ENCODE data around the gene HNRNPA1L2. TPM values are rescaled to one million over a fixed set of nuclear protein-coding genes. Genes with fewer than 3 reads are reported as not detected.

Gene HNRNPA1L2
- total and polyA plus RNA-seq, 9 of the 15 experiments (the other 6 are each of a cell fraction or from before 2014, with no cell fraction given): 3.7 to 10.8 (median 6.8) TPM

DNA sequence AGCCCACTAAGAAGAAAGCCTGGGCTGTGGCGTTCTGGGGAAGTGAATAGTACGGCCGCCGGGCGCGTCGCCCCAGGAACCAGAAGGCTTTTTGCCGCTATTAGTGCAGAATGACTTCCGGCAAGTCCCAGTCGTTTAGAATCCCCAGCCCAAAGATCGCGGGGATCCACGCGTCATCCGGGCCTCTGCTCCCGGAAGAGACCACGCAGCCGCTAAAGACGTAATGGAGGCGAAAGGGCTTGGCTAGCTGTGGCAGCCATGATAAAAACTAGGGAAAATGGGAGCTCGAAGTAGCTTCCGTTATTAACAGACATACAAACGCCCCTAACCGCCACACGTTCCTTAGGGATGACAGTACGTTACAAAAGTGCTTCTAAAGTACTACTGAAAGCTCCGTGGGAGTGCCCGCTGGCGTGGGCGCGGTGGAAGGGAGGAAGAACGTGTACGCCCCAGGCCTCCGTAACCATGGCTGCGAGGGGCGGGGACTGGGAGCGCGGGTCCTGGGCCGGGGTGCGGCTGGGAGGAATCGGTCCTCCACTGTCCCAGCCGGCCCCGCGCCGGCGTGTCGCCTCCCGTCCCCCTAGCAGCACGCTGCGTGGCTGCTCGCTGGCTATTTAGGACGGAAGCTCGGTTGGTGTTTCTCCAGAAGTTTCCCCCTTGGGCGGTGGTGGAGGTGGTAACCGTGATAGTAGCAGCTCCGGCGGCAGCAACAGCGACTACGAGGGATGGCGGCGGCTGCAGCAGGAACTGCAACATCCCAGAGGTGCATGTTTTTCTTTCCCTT is 10.2 kb downstream of the HNRNPA1L2 start, which contains the start of gene SUGT1 (continued):
- TF ChIP-seq, protein P1, sequence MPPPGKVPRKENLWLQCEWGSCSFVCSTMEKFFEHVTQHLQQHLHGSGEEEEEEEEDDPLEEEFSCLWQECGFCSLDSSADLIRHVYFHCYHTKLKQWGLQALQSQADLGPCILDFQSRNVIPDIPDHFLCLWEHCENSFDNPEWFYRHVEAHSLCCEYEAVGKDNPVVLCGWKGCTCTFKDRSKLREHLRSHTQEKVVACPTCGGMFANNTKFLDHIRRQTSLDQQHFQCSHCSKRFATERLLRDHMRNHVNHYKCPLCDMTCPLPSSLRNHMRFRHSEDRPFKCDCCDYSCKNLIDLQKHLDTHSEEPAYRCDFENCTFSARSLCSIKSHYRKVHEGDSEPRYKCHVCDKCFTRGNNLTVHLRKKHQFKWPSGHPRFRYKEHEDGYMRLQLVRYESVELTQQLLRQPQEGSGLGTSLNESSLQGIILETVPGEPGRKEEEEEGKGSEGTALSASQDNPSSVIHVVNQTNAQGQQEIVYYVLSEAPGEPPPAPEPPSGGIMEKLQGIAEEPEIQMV (tag; conservative IDR thresholded peaks at IDR 0.05; ENCODE audit: low read depth): no peak
- TF ChIP-seq RBBP5 (IDR thresholded peaks at IDR 0.05; ENCODE audit: borderline replicate concordance, insufficient read depth, low read length, poor library complexity, severe bottlenecking) (peak; percentile 70), XRCC3 (IDR thresholded peaks at IDR 0.05) (no peak), ASH1L (IDR thresholded peaks at IDR 0.05; ENCODE audit: borderline replicate concordance, low read depth, partially characterized antibody) (no peak), POLR2AphosphoS2 (IDR thresholded peaks at IDR 0.05; ENCODE audit: low read length) (0 out of 2 replicates have a peak, but pooled peaks have one; percentile 52), U2AF1 (optimal IDR thresholded peaks at IDR 0.05; ENCODE audit: low read depth, low read length) (no peak), SRF (CRISPR knock-in tag; IDR thresholded peaks at IDR 0.05) (0 out of 4 replicates have a peak, but pooled peaks of 1 of the 2 experiments have one; percentile 62), CHD1 (IDR thresholded peaks at IDR 0.05; ENCODE audit: low read length) (no peak), TRIM24 (IDR thresholded peaks at IDR 0.05) (peak in 1 of 2 experiments; percentile 83; a peak in 2 of 4 replicates), FOXA3 (CRISPR knock-in tag; conservative IDR thresholded peaks at IDR 0.05 in 1 of 2, IDR thresholded peaks at IDR 0.05 in 1 of 2) (no peak; a peak in 1 of 4 replicates), ZNF174 (CRISPR knock-in tag; IDR thresholded peaks at IDR 0.05) (no peak), STAG1 (CRISPR knock-in tag; IDR thresholded peaks at IDR 0.05; ENCODE audit: borderline replicate concordance) (no peak), TCF3 (CRISPR knock-in tag; IDR thresholded peaks at IDR 0.05) (no peak), SREBF1 (IDR thresholded peaks at IDR 0.05; ENCODE audit: borderline replicate concordance, low read depth, low read length) (0 out of 2 replicates have a peak, but pooled peaks have one; percentile 34)
- TF ChIP-seq, protein P2, sequence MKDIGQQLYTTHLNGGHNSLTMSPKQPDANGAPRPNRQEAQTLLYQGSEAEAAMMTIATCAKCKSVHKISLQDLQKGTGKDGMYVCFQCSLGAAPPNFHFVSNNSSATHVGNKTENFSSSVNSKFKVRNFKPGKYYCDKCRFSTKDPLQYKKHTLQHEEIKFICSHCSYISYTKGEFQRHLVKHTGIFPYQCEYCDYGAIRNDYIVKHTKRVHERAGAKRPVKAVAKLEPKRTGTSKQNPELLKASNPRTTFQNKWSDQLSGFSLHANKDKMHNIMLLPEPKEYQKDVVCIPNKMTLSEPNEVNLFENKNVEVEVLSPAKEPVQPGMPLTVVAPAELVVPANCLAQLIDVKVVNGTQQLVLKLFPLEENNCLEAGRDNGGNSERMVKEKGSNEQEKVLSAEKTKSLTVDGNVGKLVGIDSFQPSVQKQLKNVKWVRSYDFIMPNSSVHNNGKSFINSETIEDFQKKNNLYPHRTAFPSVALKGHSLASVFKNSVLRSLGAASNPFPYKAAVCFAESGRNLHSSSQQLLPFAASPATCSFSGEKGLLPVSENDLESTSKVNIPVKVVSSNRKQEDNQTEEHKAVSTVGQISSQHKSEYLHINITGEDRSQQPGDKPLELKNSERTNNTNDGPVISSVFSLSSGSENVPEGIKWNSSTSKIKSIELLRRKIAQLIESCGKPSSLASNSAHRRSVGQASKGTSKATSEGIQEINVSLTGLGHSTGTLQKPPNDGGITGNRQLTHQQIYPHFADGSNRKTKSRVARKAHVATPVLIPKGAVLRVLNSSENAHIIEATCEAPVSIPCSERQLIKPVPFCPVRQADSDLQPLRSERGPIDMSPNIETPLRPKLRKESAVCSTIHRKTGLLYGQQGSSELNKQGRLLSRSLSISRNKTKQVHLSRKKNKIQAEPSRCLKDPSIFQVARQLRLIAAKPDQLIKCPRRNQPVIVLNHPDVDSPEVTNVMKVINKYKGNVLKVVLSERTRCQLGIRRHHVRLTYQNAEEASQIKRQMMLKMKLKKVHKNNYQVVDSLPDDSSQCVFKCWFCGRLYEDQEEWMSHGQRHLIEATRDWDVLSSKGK (CRISPR knock-in tag; IDR thresholded peaks at IDR 0.05): no peak
- TF ChIP-seq, protein P3, sequence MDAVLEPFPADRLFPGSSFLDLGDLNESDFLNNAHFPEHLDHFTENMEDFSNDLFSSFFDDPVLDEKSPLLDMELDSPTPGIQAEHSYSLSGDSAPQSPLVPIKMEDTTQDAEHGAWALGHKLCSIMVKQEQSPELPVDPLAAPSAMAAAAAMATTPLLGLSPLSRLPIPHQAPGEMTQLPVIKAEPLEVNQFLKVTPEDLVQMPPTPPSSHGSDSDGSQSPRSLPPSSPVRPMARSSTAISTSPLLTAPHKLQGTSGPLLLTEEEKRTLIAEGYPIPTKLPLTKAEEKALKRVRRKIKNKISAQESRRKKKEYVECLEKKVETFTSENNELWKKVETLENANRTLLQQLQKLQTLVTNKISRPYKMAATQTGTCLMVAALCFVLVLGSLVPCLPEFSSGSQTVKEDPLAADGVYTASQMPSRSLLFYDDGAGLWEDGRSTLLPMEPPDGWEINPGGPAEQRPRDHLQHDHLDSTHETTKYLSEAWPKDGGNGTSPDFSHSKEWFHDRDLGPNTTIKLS (IDR thresholded peaks at IDR 0.05; ENCODE audit: borderline replicate concordance, low read depth): peak; percentile 82; the same call in 1 of the 2 replicates
- TF ChIP-seq, protein P4, sequence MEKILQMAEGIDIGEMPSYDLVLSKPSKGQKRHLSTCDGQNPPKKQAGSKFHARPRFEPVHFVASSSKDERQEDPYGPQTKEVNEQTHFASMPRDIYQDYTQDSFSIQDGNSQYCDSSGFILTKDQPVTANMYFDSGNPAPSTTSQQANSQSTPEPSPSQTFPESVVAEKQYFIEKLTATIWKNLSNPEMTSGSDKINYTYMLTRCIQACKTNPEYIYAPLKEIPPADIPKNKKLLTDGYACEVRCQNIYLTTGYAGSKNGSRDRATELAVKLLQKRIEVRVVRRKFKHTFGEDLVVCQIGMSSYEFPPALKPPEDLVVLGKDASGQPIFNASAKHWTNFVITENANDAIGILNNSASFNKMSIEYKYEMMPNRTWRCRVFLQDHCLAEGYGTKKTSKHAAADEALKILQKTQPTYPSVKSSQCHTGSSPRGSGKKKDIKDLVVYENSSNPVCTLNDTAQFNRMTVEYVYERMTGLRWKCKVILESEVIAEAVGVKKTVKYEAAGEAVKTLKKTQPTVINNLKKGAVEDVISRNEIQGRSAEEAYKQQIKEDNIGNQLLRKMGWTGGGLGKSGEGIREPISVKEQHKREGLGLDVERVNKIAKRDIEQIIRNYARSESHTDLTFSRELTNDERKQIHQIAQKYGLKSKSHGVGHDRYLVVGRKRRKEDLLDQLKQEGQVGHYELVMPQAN (IDR thresholded peaks at IDR 0.05; ENCODE audit: borderline replicate concordance): no peak; the same call in 1 of the 2 replicates
